K562 (cell line): Measurements from ENCODE around the gene FUCA2. TPM values are rescaled to one million over a fixed set of nuclear protein-coding genes. Genes with fewer than 3 reads are reported as not detected.

Experiments used
- ARID2 ChIP-seq: fragments of 450-650 bp; IDR thresholded peaks from 2 replicates; pipeline ENCODE4 v1.6.1; 2017; ENCODE audit warnings: antibody characterized with exemption, mild to moderate bottlenecking
- CBFA2T3 ChIP-seq: fragments of 450-650 bp; IDR thresholded peaks from 2 replicates; pipeline ENCODE4 v1.6.1; 2017
- CREB3 ChIP-seq: fragments of 450-650 bp; conservative IDR thresholded peaks from 2 replicates; pipeline ENCODE4 v1.6.1; 2016; ENCODE audit warnings: missing genetic modification characterization, low read depth, mild to moderate bottlenecking, missing compliant biosample characterization, moderate library complexity
- CUX1 ChIP-seq: fragments of 200-800 bp; sonication (Bioruptor generic); IDR thresholded peaks from 2 replicates; pipeline ENCODE4 v1.6.1; 2016; ENCODE audit warnings: missing genetic modification characterization, missing compliant biosample characterization
- FOXA3 ChIP-seq, 2 experiments: fragments of 450-650 bp in 1 of 2; sonication (generic) in 1 of 2; formaldehyde crosslinking; IDR thresholded peaks in 1 of 2; conservative IDR thresholded peaks in 1 of 2; 2 replicates each; pipeline versions ENCODE4 v1.4.0 to v1.8.0; 2020 to 2022; ENCODE audit warnings: mild to moderate bottlenecking in 2 of 2, missing genetic modification reagents in 1 of 2
- HEY1 ChIP-seq: fragments of 250-450 bp; sonication (Bioruptor Pico); IDR thresholded peaks from 2 replicates; pipeline ENCODE4 v1.5.0; 2020; ENCODE audit warnings: mild to moderate bottlenecking, moderate library complexity, borderline replicate concordance
- HLTF ChIP-seq: fragments of 450-650 bp; IDR thresholded peaks from 2 replicates; pipeline ENCODE4 v1.6.1; 2016
- KDM4B ChIP-seq, 2 experiments: fragments of 450-650 bp in 1 of 2; sonication (generic) in 1 of 2; IDR thresholded peaks; 2 replicates each; pipeline ENCODE4 v1.6.1; 2016 to 2017; ENCODE audit warnings: borderline replicate concordance in 2 of 2, antibody characterized with exemption in 1 of 2, low read depth in 1 of 2, mild to moderate bottlenecking in 1 of 2
- KDM5B ChIP-seq: fragments of 200-600 bp; sonication (generic); IDR thresholded peaks from 2 replicates; pipeline ENCODE4 v1.6.1; 2012; ENCODE audit warnings: low read depth, mild to moderate bottlenecking, moderate library complexity, low read length, control low read depth, inconsistent platforms; ENCODE audit not compliant: insufficient replicate concordance
- KLF13 ChIP-seq: fragments of 450-650 bp; IDR thresholded peaks from 2 replicates; pipeline ENCODE4 v1.6.1; 2016; ENCODE audit warnings: missing genetic modification characterization, low read depth, mild to moderate bottlenecking, missing compliant biosample characterization, moderate library complexity, borderline replicate concordance
- NEUROD1 ChIP-seq: fragments of 150-350 bp; IDR thresholded peaks from 2 replicates; pipeline ENCODE4 v1.6.1; 2014; ENCODE audit warnings: borderline replicate concordance, low read length, low read depth; ENCODE audit not compliant: partially characterized antibody
- PHB ChIP-seq: fragments of 250-450 bp; sonication (Bioruptor Pico); IDR thresholded peaks from 2 replicates; pipeline ENCODE4 v1.5.0; 2021
- RUNX1 ChIP-seq: sonication (generic); IDR thresholded peaks from 2 replicates; pipeline ENCODE4 v1.6.1; 2016; ENCODE audit warnings: antibody characterized with exemption, low read depth
- SMAD2 ChIP-seq: fragments of 150-350 bp; IDR thresholded peaks from 2 replicates; pipeline ENCODE4 v1.6.1; 2014; ENCODE audit warnings: low read depth, mild to moderate bottlenecking, low read length
- SMC3 ChIP-seq: conservative IDR thresholded peaks from 2 replicates; pipeline ENCODE4 v1.6.1; 2011; ENCODE audit warnings: low read depth, low read length, improper control_type of control experiment; ENCODE audit not compliant: insufficient read depth
- polyA plus RNA-seq, 8 experiments: library from polyadenylated mRNA; depleted of rRNA in 4 of 8; stranded (reverse) in 5 of 8; unstranded in 3 of 8; fragments of >200 nt; fragmentation: Nextera tagmentation in 2 of 8; fragmentation: Illumina TruSeq in 1 of 8; extraction: Ambion mirVana in 2 of 8; extraction: Trizol in 1 of 8; gene quantifications; 2 replicates each; pipeline versions ENCODE4 v1.2.1 to v1.2.3, GENCODE V29; 2011 to 2014; ENCODE audit warnings: inconsistent platforms in 1 of 8, missing spikeins in 1 of 8
- total RNA-seq, 7 experiments: library from RNA; depleted of rRNA in 6 of 7; stranded (reverse); fragments of >200 nt in 6 of 7; fragmentation: Illumina TruSeq in 2 of 7; extraction: Trizol in 2 of 7; gene quantifications; 2 replicates each; pipeline versions ENCODE4 v1.2.1 to v1.2.3, GENCODE V29; 2011 to 2021; ENCODE audit warnings: low replicate concordance in 1 of 7
- TF ChIP-seq, protein P1 (sequence below): fragments of 450-650 bp; IDR thresholded peaks from 2 replicates; pipeline ENCODE4 v1.6.1; 2018; ENCODE audit not compliant: partially characterized antibody

The FUCA2 gene
- total and polyA plus RNA-seq, 9 of the 15 experiments (the other 6 are each of a cell fraction or from before 2014, with no cell fraction given), result 20.6 to 112 (median 79.3) TPM

DNA sequence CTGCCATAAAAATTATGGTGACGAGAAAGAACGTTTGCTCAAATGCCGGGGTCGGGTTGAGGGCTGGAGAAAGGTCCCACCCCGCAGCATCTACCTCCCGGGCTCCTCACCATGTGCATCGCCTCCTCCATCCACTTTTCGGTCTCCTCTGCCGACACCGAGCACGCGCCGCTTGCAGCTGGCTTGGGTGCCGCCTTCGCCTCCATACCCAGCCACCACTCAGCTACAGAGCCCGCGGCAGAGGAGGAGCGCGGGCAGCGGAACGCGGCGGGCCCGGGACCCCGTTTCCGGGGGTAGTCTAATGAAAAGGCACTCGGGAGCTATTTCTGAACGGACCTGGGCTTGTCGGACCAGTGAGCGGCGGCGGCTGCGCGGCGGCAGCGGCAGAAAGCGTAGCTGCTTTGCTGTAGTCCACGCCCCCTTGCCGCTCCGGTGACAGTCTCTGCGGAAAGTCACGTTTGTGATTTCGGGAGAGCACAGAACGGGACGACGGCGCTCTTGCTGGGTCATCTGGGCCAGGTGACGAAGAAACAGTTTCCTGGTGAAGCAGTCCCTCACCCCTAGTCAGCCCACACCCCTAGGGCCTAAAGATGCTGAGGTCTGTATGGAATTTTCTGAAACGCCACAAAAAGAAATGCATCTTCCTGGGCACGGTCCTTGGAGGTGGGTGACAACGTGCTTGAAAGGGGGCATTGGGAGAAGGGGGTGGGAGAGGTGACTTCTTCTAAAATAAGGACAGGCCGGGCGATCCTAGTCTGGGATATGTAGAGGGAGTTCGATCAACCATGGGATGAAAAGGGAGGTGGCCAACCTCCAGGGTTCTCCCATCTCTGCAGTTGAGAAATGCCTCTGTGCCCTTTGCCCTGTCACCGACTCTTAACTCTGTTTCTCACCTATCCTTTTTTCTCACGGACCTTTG is 60.8 kb downstream of the FUCA2 start, which contains the start of the genes ADAT2 and PEX3 (continued):
- peak; percentile 91 for TF ChIP-seq KDM5B
- no peak for TF ChIP-seq CBFA2T3
- TF ChIP-seq, protein P1, sequence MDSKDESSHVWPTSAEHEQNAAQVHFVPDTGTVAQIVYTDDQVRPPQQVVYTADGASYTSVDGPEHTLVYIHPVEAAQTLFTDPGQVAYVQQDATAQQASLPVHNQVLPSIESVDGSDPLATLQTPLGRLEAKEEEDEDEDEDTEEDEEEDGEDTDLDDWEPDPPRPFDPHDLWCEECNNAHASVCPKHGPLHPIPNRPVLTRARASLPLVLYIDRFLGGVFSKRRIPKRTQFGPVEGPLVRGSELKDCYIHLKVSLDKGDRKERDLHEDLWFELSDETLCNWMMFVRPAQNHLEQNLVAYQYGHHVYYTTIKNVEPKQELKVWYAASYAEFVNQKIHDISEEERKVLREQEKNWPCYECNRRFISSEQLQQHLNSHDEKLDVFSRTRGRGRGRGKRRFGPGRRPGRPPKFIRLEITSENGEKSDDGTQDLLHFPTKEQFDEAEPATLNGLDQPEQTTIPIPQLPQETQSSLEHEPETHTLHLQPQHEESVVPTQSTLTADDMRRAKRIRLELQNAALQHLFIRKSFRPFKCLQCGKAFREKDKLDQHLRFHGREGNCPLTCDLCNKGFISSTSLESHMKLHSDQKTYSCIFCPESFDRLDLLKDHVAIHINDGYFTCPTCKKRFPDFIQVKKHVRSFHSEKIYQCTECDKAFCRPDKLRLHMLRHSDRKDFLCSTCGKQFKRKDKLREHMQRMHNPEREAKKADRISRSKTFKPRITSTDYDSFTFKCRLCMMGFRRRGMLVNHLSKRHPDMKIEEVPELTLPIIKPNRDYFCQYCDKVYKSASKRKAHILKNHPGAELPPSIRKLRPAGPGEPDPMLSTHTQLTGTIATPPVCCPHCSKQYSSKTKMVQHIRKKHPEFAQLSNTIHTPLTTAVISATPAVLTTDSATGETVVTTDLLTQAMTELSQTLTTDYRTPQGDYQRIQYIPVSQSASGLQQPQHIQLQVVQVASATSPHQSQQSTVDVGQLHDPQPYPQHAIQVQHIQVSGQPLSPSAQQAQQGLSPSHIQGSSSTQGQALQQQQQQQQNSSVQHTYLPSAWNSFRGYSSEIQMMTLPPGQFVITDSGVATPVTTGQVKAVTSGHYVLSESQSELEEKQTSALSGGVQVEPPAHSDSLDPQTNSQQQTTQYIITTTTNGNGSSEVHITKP, result peak; percentile 45
- peak; percentile 94; the same call in 1 of the 2 replicates for TF ChIP-seq KLF13
- TF ChIP-seq PHB (CRISPR knock-in tag), result no peak
- TF ChIP-seq FOXA3 (CRISPR knock-in tag; conservative IDR thresholded peaks at IDR 0.05 in 1 of 2, IDR thresholded peaks at IDR 0.05 in 1 of 2), result peak; percentile 2 to 4; a peak in 1 of 4 replicates
- no peak for TF ChIP-seq SMAD2
- TF ChIP-seq SMC3, result 0 out of 2 replicates have a peak, but pooled peaks have one; percentile 18
- peak in 1 of 2 experiments; percentile 86; a peak in 1 of 4 replicates for TF ChIP-seq KDM4B (IDR thresholded peaks at IDR 0.05; ENCODE audit: borderline replicate concordance in 2 of 2, low read depth in 1 of 2)
- no peak for TF ChIP-seq CREB3
- TF ChIP-seq ARID2, result 0 out of 2 replicates have a peak, but pooled peaks have one; percentile 17
- no peak; the same call in 1 of the 2 replicates for TF ChIP-seq CUX1 (CRISPR knock-in tag)
- TF ChIP-seq NEUROD1, result peak; percentile 89
- no peak for TF ChIP-seq RUNX1
- peak; percentile 7; the same call in 1 of the 2 replicates for TF ChIP-seq HLTF
- TF ChIP-seq HEY1 (CRISPR knock-in tag), result 0 out of 2 replicates have a peak, but pooled peaks have one; percentile 41
